Measurements from ENCODE around the gene STUB1.
A peak's percentile ranks its signal among the peaks of the same experiment; 100 is the strongest.

Gene STUB1

GRCh38 chr16:644556-644955 lies 35.7 kb upstream of the STUB1 start:
- no peak for DNase-seq (ENCODE audit: low read depth)

- DNase-seq (ENCODE audit: low read depth) = no peak
Observed at GRCh38 chr16:645852-646678, 34.1 kb upstream of the STUB1 start.

- DNase-seq (ENCODE audit: low read depth) = no peak
Observed at GRCh38 chr16:646679-647172, 33.5 kb upstream of the STUB1 start.

GRCh38 chr16:647173-647902 lies 32.9 kb upstream of the STUB1 start:
- DNase-seq (ENCODE audit: low read depth) = no peak

- DNase-seq (ENCODE audit: low read depth) = no peak
Observed at GRCh38 chr16:648071-648780, 32.0 kb upstream of the STUB1 start.

- peak; percentile 91 for DNase-seq (ENCODE audit: low read depth)
Observed at GRCh38 chr16:648781-649589, 31.2 kb upstream of the STUB1 start, which contains the start of gene WDR90. Gene WDR90 (plus strand): TSS chr16:649365. CDS start chr16:649417, 52 bp downstream.

GRCh38 chr16:649631-650030 lies 30.6 kb upstream of the STUB1 start:
- no peak for DNase-seq (ENCODE audit: low read depth)

GRCh38 chr16:651844-652243 lies 28.4 kb upstream of the STUB1 start:
- DNase-seq (ENCODE audit: low read depth) = no peak

GRCh38 chr16:652454-653305 lies 27.5 kb upstream of the STUB1 start:
- no peak for DNase-seq (ENCODE audit: low read depth)

- DNase-seq (ENCODE audit: low read depth) = no peak
Observed at GRCh38 chr16:654034-654433, 26.2 kb upstream of the STUB1 start.

- no peak for DNase-seq (ENCODE audit: low read depth)
Observed at GRCh38 chr16:657487-657886, 22.7 kb upstream of the STUB1 start.

- no peak for DNase-seq (ENCODE audit: low read depth)
Observed at GRCh38 chr16:658679-659571, 21.3 kb upstream of the STUB1 start.

- DNase-seq (ENCODE audit: low read depth) = no peak
Observed at GRCh38 chr16:659618-660017, 20.6 kb upstream of the STUB1 start.

- DNase-seq (ENCODE audit: low read depth) = no peak
Observed at GRCh38 chr16:660132-660458, 20.1 kb upstream of the STUB1 start.

- peak; percentile 38 for DNase-seq (ENCODE audit: low read depth)
Observed at GRCh38 chr16:660459-661183, 19.6 kb upstream of the STUB1 start.

GRCh38 chr16:661184-661821 lies 18.9 kb upstream of the STUB1 start:
- DNase-seq (ENCODE audit: low read depth) = no peak

- no peak for DNase-seq (ENCODE audit: low read depth)
Observed at GRCh38 chr16:662095-662494, 18.1 kb upstream of the STUB1 start.

- DNase-seq (ENCODE audit: low read depth) = no peak
Observed at GRCh38 chr16:662597-662996, 17.6 kb upstream of the STUB1 start.

- DNase-seq (ENCODE audit: low read depth) = no peak
Observed at GRCh38 chr16:666572-666971, 13.6 kb upstream of the STUB1 start.

All from stimulated activated CD4-positive, alpha-beta T cell treated with anti-CD3 and anti-CD28 coated beads, Interleukin-2, amount 100 ng/mL, for 4 hours (primary cell).